Kidney capillary endothelial cell (primary cell): ENCODE measurements around the gene ZNF727.
"Not testable (repeated sequence)": the region's sequence is repeated elsewhere in the genome, so short reads cannot be mapped to it uniquely, and the experiment has no call there.

Source experiments
- DNase-seq: peaks from one replicate; pipeline ENCODE4 v3.0.0-alpha.2; 2018; ENCODE audit warnings: low spot score

Gene ZNF727

DNA sequence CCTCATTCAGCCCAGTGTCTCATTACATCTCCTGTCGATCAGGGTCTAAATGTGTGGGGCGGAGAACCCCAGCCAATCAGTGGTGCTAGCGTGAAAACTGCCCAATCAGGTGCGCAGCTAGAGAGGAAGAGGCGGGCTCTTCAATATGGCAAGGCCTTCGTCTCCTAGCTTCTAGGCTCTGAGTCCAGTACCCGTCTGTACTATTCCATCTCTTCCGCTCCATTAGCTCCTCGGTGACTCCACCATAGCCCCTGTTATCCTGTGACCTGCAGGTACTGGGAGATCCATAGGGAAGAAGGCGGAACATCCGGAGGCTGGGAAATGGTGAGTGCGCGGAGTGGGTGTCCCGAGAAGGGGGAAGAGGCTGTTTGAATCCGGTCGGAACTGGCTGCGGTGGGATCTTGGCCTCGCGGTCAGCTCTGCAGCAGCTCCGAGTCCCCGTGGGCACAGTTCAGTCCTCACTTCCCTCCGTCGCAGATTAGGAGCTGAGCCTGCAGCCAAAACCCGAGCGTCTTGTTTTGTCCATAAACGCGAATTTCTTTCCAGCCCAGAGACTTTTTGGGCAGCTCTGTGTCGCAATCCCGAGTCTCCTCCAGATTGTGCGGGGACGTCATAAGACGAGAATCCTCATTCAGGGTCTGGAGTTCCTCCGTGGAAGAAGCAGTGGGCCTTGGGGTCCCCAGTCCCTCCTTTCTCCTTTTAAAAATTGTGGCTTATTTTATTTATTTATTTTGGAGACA is at the start of gene ZNF727:
TSS of gene ZNF727 (plus strand) at position 134 of the 740 bp plus-strand sequence. CDS start at position 322, 188 bp downstream.
- DNase-seq: no peak

DNA sequence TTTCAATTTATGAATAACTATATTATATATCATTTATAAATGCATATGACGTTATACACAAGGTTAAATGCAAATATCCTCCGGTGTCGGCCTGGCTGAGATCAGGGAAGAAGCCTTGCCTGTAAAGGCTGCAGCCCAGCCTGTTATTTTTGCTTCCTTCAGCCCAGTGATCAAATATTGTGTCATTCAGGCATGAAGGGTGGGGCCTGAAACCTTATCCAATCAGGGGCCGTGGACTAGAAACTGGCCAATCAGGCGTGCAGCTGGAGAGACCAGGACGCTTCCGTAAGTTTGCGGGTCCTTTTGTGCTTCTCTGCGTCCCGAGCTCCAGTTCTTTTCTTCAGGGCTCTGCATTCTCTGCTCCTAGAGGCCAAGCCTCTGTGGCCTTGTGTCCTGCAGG is 46.7 kb upstream of the ZNF727 start, which contains the start of gene ZNF722:
TSS of gene ZNF722 (plus strand) at position 301 of the 400 bp plus-strand sequence. CDS start 113 bp downstream, outside the sequence.
- DNase-seq: no peak

DNA sequence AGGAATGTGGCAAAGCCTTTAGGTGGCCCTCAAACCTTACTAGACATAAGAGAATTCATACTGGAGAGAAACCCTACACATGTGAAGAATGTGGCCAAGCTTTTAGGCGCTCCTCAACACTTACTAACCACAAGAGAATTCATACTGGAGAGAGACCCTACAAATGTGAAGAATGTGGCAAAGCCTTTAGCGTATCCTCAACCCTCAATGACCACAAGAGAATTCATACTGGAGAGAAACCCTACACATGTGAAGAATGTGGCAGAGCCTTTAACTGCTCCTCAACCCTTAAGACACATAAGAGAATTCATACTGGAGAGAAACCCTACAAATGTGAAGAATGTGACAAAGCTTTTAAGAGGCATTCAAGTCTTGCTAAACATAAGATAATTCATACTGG is 29.7 kb upstream of the ZNF727 start:
- not testable (repeated sequence) for DNase-seq

DNA sequence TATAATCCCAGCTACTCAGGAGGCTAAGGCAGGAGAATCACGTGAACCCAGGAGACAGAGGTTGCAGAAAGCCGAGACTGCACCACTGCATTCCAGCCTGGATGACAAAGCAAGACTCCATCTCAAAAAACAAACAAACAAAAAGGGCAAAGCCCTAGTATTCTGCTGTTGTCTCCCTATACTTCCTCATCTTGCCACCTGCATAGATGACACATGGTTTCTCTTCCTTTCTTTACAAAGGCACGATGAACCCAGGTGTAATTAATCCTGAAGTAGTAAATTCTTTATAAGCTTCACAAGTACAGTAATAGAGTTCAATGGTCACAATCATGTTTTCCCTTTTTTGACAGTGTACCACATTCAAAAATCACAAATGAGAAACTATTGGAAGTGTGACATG is 9.8 kb upstream of the ZNF727 start:
- no peak for DNase-seq

DNA sequence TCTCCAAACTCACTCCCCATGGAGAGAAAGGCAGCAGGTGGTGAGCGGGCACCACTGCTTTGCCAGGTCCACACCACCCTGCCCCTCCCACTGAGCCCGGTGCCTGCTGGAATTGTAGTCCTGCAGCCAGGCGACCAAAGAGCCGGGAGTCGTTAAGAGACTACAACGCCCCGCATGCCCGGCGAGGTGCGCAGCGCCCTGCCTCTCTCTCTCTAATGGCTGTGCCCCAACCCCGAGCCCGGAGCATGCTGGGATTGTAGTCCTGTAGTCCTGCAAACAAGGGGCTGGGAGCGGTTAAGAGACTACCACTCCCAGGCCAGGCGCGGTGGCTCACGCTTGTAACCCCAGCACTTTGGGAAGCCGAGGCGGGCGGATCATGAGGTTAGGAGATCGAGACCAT is 8.1 kb upstream of the ZNF727 start:
- no peak for DNase-seq

DNA sequence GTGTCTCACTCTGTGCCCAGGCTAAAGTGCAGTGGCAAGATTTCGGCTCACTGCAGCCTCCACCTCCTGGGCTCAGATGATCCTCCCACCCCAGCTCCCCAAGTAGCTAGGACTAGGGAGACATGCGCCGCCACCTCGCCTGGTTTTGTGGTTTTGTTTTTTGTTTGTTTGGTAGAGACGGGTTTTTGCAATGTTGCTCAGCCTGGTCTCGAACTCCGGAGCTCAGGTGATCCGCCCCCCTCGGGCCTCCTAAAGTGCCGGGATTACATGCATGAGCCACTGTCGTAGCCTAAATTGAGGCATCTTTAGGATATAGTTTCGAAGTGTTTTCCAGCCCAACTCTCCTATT is 781 bp downstream of the ZNF727 start:
- DNase-seq: no peak

DNA sequence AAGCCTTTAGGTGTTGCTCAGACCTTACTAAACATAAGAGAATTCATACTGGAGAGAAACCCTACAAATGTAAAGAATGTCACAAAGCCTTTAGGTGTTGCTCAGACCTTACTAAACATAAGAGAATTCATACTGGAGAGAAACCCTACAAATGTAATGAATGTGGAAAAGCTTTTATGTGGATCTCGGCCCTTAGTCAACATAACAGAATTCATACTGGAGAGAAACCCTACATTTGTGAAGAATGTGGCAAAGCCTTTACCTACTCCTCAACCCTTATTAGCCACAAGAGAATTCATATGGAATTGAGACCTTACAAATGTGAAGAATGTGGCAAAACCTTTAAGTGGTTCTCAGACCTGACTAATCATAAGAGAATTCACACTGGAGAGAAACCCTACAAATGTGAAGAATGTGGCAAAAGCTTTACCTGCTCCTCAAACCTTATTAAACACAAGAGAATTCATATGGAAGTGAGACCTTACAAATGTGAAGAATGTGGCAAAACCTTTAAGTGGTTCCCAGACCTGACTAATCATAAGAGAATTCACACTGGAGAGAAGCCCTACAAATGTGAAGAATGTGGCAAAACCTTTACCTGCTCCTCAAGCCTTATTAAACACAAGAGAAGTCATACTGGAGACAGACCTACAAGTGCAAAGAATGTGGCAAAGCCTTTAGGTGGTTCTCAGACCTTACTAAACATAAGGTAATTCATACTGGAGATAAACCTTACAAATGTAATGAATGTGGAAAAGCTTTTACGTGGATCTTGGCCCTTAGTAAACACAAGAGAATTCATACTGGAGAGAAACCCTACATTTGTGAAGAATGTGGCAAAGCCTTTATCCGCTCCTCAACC is 32.8 kb downstream of the ZNF727 start:
- not testable (repeated sequence) for DNase-seq

DNA sequence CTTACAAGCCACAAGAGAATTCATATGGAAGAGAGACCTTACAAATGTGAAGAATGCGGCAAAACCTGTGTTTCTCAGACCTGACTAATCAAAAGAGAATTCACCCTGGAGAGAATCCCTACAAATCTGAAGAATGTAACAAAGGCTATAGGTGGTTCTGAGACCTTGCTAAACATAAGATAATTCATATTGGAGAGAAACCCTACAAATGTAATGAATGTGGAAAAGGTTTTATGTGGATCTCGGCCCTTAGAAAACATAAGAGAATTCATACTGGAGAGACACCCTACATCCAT is 33.4 kb downstream of the ZNF727 start:
- DNase-seq: no peak

DNA sequence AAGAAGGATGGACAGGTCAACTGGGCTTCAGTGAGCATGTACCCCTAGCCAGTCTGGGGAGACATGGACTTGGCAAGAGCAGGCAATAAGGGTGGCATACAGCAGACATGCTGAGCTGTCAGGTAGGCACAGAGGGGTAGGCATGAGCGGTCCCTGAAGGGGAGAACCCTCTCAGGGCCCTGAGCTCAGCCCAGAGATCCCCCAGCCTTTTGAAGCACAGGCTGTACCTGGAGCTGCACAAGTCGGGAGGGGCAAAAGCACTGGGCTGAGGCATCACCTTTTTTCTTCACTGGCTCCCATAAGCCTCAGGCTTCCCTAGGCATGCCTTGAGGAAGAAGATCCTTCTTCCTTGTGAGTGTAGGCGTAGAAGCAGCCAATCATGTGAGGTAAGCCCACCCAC is 42.3 kb downstream of the ZNF727 start:
- DNase-seq: no peak

DNA sequence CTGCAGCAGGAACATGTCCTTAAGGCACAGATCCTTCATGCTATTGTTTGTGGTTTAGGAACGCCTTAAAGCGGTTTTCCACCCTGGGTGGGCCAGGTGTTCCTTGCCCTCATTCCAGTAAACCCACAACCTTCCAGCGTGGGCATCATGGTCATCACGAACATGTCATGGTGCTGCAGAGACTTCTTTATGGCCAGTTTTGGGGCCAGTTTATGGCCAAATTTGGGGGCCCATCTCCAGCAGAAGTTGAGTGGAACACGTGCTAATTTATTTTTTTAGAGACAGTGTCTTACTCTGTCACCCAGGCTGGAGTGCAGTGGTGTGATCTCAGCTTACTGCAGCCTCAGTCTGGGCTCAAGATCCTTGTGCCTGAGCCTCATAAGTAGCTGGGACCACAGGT is 43.6 kb downstream of the ZNF727 start:
- not testable (repeated sequence) for DNase-seq
